GM12872 (cell line): ENCODE results near the gene POLD4.

Source experiments
- CTCF ChIP-seq: IDR thresholded peaks from 3 replicates; pipeline ENCODE4 v1.5.1; 2011; ENCODE audit warnings: low read depth, mild to moderate bottlenecking, low read length, moderate library complexity; ENCODE audit not compliant: insufficient read depth

Gene POLD4

GRCh38 chr11:67365736-67366444 lies 12.5 kb upstream of the POLD4 start:
- no peak for TF ChIP-seq CTCF

GRCh38 chr11:67364783-67365722 lies 11.7 kb upstream of the POLD4 start:
- TF ChIP-seq CTCF: no peak

- TF ChIP-seq CTCF: no peak
Measured at GRCh38 chr11:67364169-67364568, 10.8 kb upstream of the POLD4 start.

- no peak for TF ChIP-seq CTCF
Measured at GRCh38 chr11:67357831-67358670, 4.7 kb upstream of the POLD4 start.

- peak; percentile 94 for TF ChIP-seq CTCF
Measured at GRCh38 chr11:67356864-67357561, 3.7 kb upstream of the POLD4 start.

- no peak for TF ChIP-seq CTCF
Measured at GRCh38 chr11:67356387-67356863, 3.1 kb upstream of the POLD4 start.
